ENCODE measurements around the gene SRRM5. TPM values are rescaled to one million over a fixed set of nuclear protein-coding genes. Genes with fewer than 3 reads are reported as not detected.

The SRRM5 gene
- polyA plus RNA-seq, 1 of the 3 experiments (the other 2 are of a cell fraction), result 0.15 TPM

DNA sequence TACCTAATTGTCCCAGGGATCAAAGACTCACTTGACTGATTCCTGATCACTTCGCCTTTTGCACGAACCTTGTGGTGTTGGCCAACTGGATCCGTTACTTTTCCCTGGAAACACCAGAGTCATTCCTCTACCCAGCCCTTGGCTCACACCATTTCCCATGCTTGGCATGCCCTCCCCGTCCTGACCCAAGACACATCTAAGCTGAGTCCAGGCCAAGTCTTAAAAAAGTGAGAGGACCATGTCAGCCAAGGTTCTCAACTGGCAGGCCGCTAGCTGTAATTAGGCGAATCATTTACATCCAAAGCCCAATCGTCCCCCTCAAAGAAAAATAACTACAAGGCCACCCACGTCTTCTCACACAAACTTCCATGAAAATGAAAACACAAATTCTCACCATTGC is 46.6 kb downstream of the SRRM5 start:
- H3K36me3 ChIP-seq (replicated peaks in 1 of 2; ENCODE audit: control insufficient read depth in 1 of 2, insufficient read depth in 2 of 2, low read length in 1 of 2), result peaks cover 3 to 63% of the 10 kb centered on the region in 2 experiments
- no peak for TF ChIP-seq CHD2 (IDR thresholded peaks at IDR 0.05; ENCODE audit: low read length, partially characterized antibody)
- TF ChIP-seq SIN3A (IDR thresholded peaks at IDR 0.05; ENCODE audit: borderline replicate concordance, low read depth, low read length), result no peak
- TF ChIP-seq NFIC (IDR thresholded peaks at IDR 0.05; ENCODE audit: borderline replicate concordance), result no peak
- TF ChIP-seq, protein P1, sequence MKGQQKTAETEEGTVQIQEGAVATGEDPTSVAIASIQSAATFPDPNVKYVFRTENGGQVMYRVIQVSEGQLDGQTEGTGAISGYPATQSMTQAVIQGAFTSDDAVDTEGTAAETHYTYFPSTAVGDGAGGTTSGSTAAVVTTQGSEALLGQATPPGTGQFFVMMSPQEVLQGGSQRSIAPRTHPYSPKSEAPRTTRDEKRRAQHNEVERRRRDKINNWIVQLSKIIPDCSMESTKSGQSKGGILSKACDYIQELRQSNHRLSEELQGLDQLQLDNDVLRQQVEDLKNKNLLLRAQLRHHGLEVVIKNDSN (IDR thresholded peaks at IDR 0.05; ENCODE audit: borderline replicate concordance, low read depth), result no peak
- TF ChIP-seq, protein P2, sequence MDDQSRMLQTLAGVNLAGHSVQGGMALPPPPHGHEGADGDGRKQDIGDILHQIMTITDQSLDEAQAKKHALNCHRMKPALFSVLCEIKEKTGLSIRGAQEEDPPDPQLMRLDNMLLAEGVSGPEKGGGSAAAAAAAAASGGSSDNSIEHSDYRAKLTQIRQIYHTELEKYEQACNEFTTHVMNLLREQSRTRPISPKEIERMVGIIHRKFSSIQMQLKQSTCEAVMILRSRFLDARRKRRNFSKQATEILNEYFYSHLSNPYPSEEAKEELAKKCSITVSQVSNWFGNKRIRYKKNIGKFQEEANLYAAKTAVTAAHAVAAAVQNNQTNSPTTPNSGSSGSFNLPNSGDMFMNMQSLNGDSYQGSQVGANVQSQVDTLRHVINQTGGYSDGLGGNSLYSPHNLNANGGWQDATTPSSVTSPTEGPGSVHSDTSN (IDR thresholded peaks at IDR 0.05), result no peak
- no peak for TF ChIP-seq YY1 (IDR thresholded peaks at IDR 0.05; ENCODE audit: low read depth)
- no peak for TF ChIP-seq RXRA (IDR thresholded peaks at IDR 0.05; ENCODE audit: borderline replicate concordance, low read depth)
- 0 out of 2 replicates have a peak, but pooled peaks cover 2% of the 10 kb centered on the region for H4K20me1 ChIP-seq (ENCODE audit: insufficient read depth)
- H3K27me3 ChIP-seq (ENCODE audit: insufficient read depth), result no peaks in the 10 kb centered on the region
- no peak overlapping the region for H3K9ac ChIP-seq
- H3K79me2 ChIP-seq (ENCODE audit: insufficient read depth), result peaks cover 30% of the 10 kb centered on the region; the same call in 1 of the 2 replicates
- H3K9me3 ChIP-seq, result no peaks in the 10 kb centered on the region
- H3K4me3 ChIP-seq (ENCODE audit: low read depth in 2 of 2, low read length in 1 of 2), result no peak overlapping the region
- POLR2A ChIA-PET, result no interaction called here
- 95% methylated on average over 6 of the region's 8 CpGs for WGBS (ENCODE audit: low lambda C conversion rate)
- DNase-seq, result no peak
- H3K9me2 ChIP-seq, result no peaks in the 10 kb centered on the region
- H2AFZ ChIP-seq (ENCODE audit: low read depth), result no peak overlapping the region
- H3K4me2 ChIP-seq, result no peak overlapping the region
- H3F3A ChIP-seq (replicated peaks; ENCODE audit: insufficient read depth), result peaks cover 4% of the 10 kb centered on the region
- H3K27ac ChIP-seq (ENCODE audit: low read depth in 2 of 2, low read length in 1 of 2), result no peak overlapping the region
- CTCF ChIA-PET, result interaction anchor here (1.0 kb wide), 1 partner anchor 64 kb away, joined by 4 read pairs; no protein-coding TSS in a partner anchor
- H3K4me1 ChIP-seq (ENCODE audit: control insufficient read depth in 1 of 2, insufficient read depth in 2 of 2, low read depth in 1 of 2, low read length in 1 of 2), result no peaks in the 10 kb centered on the region

DNA sequence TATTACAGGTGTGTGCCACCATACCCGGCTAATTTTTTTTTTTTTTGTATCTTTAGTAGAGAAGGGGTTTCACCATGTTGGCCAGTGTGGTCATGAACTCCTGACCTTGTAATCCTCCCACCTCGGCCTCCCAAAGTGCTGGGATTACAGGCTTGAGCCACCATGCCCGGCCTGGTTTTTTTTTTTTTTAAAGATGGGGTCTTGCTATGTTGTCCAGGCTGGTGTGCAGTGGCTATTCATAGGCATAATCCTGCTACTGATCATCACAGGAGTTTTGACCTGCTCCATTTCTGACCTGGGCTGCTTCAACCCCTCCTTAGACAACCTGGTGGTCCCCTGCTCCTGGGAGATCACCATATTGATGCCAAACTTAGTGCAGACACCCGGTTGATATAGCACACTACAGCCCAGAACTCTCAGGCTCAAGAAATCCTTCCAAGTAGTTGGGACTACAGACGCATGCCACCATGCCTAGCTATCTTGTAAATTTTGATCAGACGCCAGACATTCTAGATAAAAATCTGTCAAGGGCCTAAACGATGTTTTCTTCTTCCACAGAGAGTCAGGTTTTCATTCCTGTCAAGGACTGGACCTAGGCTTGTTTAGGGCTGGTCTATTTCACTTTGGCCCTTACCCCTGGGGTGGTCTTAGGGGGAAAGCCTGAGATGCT is 48.5 kb downstream of the SRRM5 start:
- 0 out of 2 replicates have a peak, but pooled peaks cover 10% of the 10 kb centered on the region for H4K20me1 ChIP-seq (ENCODE audit: insufficient read depth)
- WGBS (ENCODE audit: low lambda C conversion rate), result 88% methylated on average over 7 of the region's 7 CpGs

More for the DNA sequence above, 48.5 kb downstream of the SRRM5 start:
- TF ChIP-seq, protein P2 (IDR thresholded peaks at IDR 0.05), result no peak
- TF ChIP-seq JUND (IDR thresholded peaks at IDR 0.05) (no peak), FOXJ3 (CRISPR knock-in tag; IDR thresholded peaks at IDR 0.05) (no peak)
- H3K4me2 ChIP-seq, result no peak overlapping the region
- no peaks in the 10 kb centered on the region for H3K4me1 ChIP-seq (ENCODE audit: control insufficient read depth in 1 of 2, insufficient read depth in 2 of 2, low read depth in 1 of 2, low read length in 1 of 2)
- H3K9me2 ChIP-seq, result no peaks in the 10 kb centered on the region
- DNase-seq, result no peak
- H3K27me3 ChIP-seq (ENCODE audit: insufficient read depth), result no peaks in the 10 kb centered on the region
- CTCF ChIA-PET, result interaction anchor here (1.1 kb wide), 1 partner anchor 105 kb away, joined by 3 read pairs; no protein-coding TSS in a partner anchor
- peaks cover 38% of the 10 kb centered on the region for H3K79me2 ChIP-seq (ENCODE audit: insufficient read depth)
- peaks cover 4 to 75% of the 10 kb centered on the region in 2 experiments for H3K36me3 ChIP-seq (replicated peaks in 1 of 2; ENCODE audit: control insufficient read depth in 1 of 2, insufficient read depth in 2 of 2, low read length in 1 of 2)
- H3F3A ChIP-seq (replicated peaks; ENCODE audit: insufficient read depth), result peaks cover 4% of the 10 kb centered on the region
- no peak overlapping the region for H3K27ac ChIP-seq (ENCODE audit: low read depth in 2 of 2, low read length in 1 of 2)
- no peak overlapping the region for H3K4me3 ChIP-seq (ENCODE audit: low read depth in 2 of 2, low read length in 1 of 2)
- no peak overlapping the region for H3K9ac ChIP-seq
- H3K9me3 ChIP-seq, result no peaks in the 10 kb centered on the region
- POLR2A ChIA-PET, result no interaction called here
- H2AFZ ChIP-seq (ENCODE audit: low read depth), result no peak overlapping the region
